NCI-H345 treated with DMSO at 0.1 percent for 48 hours (cell line): ENCODE results near the gene C4BPA.

Experiments used
- DNase-seq: peaks from one replicate; lab custom pipeline; 2025; ENCODE audit not compliant: unreplicated experiment; lab: John Stamatoyannopoulos, UW

Gene C4BPA

GRCh38 chr1:207179036-207179435, 75.0 kb downstream of the C4BPA start:
- no peak for DNase-seq

GRCh38 chr1:207181847-207182246, 77.8 kb downstream of the C4BPA start:
- DNase-seq: no peak

GRCh38 chr1:207186503-207186902, 82.5 kb downstream of the C4BPA start:
- DNase-seq: no peak

- DNase-seq: no peak
These were observed 84.9 kb downstream of the C4BPA start for GRCh38 chr1:207188901-207189300.

- DNase-seq: no peak
These were observed 87.0 kb downstream of the C4BPA start for GRCh38 chr1:207191061-207191460.

- no peak for DNase-seq
These were observed 87.7 kb downstream of the C4BPA start for GRCh38 chr1:207191776-207192175.

- DNase-seq: no peak
These were observed 90.2 kb downstream of the C4BPA start for GRCh38 chr1:207194197-207194596.
